ENCODE measurements around the gene TENT5A.

Gene TENT5A

DNA sequence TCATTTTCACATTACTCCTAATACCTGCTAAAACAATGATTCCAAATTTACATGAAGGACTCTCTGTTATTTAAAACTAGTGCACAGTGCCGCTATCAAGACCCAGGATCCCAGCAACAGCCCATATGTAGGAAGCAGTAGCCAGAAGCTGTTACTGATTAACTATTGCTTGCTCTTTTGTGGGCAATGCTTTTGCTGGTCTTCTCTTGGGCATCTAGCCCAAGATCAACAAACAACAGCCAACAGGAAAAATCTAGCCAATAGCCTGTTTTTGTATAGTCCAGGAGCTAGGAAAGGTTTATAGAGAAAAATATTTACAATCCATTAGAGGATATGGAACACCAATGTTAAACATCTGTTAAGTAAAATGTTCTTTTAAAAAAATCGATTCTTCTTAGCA lies 22.1 kb upstream of the TENT5A start:
- H3K4me3 ChIP-seq (ENCODE audit: low read depth, low read length), result no peak overlapping the region
- peak; percentile 35 for DNase-seq (ENCODE audit: low read depth)
- TF ChIP-seq, protein P1, sequence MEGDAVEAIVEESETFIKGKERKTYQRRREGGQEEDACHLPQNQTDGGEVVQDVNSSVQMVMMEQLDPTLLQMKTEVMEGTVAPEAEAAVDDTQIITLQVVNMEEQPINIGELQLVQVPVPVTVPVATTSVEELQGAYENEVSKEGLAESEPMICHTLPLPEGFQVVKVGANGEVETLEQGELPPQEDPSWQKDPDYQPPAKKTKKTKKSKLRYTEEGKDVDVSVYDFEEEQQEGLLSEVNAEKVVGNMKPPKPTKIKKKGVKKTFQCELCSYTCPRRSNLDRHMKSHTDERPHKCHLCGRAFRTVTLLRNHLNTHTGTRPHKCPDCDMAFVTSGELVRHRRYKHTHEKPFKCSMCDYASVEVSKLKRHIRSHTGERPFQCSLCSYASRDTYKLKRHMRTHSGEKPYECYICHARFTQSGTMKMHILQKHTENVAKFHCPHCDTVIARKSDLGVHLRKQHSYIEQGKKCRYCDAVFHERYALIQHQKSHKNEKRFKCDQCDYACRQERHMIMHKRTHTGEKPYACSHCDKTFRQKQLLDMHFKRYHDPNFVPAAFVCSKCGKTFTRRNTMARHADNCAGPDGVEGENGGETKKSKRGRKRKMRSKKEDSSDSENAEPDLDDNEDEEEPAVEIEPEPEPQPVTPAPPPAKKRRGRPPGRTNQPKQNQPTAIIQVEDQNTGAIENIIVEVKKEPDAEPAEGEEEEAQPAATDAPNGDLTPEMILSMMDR (IDR thresholded peaks at IDR 0.05; ENCODE audit: control insufficient read depth, extremely low read depth, insufficient read depth), result no peak

DNA sequence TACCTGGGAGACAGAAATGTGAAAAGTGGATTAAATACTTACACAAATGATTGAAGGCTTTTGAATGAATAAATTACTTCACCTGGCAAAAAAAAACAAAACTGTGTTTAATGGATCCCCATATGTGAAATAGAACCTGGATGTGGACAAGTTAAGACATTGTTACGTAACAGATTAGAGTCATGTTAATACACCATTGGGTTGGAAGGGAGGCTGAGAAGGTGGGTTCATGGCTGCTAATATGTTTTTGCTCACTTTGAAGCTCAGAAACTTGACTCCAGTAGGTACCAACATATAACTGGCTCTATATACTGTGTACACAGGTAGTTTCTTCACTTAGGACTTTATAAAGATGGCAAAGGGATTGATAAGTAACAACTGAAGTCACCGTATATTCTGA lies 21.4 kb upstream of the TENT5A start:
- TF ChIP-seq, protein P1 (IDR thresholded peaks at IDR 0.05; ENCODE audit: control insufficient read depth, extremely low read depth, insufficient read depth), result no peak
- H3K4me3 ChIP-seq (ENCODE audit: low read depth, low read length), result no peak overlapping the region
- DNase-seq (ENCODE audit: low read depth), result no peak

- H3K4me3 ChIP-seq (ENCODE audit: low read depth, low read length), result no peak overlapping the region
- TF ChIP-seq, protein P1 (IDR thresholded peaks at IDR 0.05; ENCODE audit: control insufficient read depth, extremely low read depth, insufficient read depth), result no peak
- no peak for DNase-seq (ENCODE audit: low read depth)
Observed at GRCh38 chr6:81772741-81773140, 20.3 kb upstream of the TENT5A start.

DNA sequence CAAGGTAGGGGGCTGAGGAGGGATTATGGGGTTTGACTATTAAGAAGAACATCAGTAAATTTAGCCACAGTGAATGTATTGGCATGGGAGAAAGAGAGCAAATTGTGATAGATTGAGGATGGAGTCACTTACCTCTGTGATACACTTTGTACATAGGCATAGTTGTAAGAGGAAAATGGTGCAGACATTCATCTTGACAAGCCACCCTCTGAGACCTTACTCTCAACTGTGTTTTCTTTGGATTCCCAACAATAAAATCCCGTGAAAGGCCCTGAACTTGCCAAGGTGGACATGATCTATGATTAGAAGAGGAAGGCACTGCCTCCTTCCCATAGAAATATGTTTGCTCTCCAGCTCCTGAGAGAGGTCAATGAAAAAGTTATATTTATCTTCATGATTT lies 18.6 kb upstream of the TENT5A start:
- no peak overlapping the region for H3K4me3 ChIP-seq (ENCODE audit: low read depth, low read length)

GRCh38 chr6:81770381-81770780 lies 17.9 kb upstream of the TENT5A start:
- DNase-seq (ENCODE audit: low read depth), result no peak
- no peak overlapping the region for H3K4me3 ChIP-seq (ENCODE audit: low read depth, low read length)
- TF ChIP-seq, protein P1 (IDR thresholded peaks at IDR 0.05; ENCODE audit: control insufficient read depth, extremely low read depth, insufficient read depth), result no peak

More for the DNA sequence above, 18.6 kb upstream of the TENT5A start:
- no peak for DNase-seq (ENCODE audit: low read depth)
- TF ChIP-seq, protein P1 (IDR thresholded peaks at IDR 0.05; ENCODE audit: control insufficient read depth, extremely low read depth, insufficient read depth), result no peak

GRCh38 chr6:81769824-81770223 lies 17.3 kb upstream of the TENT5A start:
- no peak for DNase-seq (ENCODE audit: low read depth)
- H3K4me3 ChIP-seq (ENCODE audit: low read depth, low read length), result no peak overlapping the region
- TF ChIP-seq, protein P1 (IDR thresholded peaks at IDR 0.05; ENCODE audit: control insufficient read depth, extremely low read depth, insufficient read depth), result no peak

DNA sequence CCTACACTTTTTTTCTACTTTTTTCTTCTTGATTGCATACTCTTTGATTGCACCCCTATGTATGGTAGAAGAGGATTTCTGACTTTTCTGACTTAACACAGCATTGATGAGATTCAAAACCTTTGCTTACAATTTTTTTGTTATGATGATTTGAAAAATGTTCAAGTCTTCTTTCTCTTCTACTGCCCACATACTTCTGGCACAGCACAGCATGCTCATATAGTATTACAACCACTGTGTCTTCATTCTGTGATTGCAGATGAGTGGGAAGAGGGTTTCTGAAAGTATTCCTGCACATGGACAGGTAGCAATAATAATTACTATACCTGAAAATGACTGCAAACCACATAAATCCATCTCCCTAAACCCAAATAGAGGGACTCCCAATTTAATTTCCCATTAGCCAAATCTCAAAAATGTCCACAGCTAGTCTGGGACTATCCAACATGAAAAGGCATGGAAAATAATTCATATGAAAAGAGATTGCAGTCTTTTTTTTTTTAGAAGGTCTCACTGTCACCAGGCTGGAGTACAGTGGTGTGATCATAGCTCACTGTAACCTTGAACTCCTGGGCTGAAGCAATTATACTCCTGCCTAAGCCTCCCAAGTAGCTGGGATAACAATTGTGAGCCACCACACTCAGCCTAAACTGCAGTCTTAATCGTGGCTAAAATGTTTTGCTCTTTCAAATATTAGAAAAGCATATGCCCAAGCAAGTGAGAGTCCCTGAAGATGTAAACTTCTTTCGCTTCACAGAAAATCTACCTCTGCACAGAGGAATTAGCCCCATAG lies 15.9 kb upstream of the TENT5A start:
- no peak for DNase-seq (ENCODE audit: low read depth)

More for the DNA sequence above, 15.9 kb upstream of the TENT5A start:
- TF ChIP-seq, protein P1 (IDR thresholded peaks at IDR 0.05; ENCODE audit: control insufficient read depth, extremely low read depth, insufficient read depth), result no peak
- no peak overlapping the region for H3K4me3 ChIP-seq (ENCODE audit: low read depth, low read length)

All from LNCaP clone FGC (cell line).